ENCODE results near the gene LRMDA.
"Not testable (repeated sequence)": the region's sequence is repeated elsewhere in the genome, so short reads cannot be mapped to it uniquely, and the experiment has no call there.

Gene LRMDA

DNA sequence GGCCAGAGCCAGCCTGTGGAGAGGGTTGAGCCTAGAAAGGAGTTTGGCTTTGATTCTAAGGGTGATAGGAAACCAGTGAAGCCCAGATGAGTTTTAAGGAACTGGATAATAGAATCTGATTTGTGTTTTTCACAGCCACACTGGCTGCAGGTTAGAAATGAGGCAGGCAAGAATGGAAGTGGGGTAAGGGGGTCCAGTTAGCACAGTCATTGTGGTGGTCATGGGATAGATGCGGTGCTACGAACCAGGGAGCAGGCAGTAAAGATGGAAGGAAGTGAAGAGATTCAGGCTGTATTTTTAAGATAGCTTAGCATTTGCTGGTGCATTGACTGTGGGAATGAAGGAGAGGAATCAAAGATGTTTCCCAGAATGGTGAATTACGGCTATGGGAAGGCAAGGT lies 322.2 kb downstream of the LRMDA start:
- in situ Hi-C loops (cut with MboI; ENCODE audit: low sequenced_read_pairs) = no loop called here

DNA sequence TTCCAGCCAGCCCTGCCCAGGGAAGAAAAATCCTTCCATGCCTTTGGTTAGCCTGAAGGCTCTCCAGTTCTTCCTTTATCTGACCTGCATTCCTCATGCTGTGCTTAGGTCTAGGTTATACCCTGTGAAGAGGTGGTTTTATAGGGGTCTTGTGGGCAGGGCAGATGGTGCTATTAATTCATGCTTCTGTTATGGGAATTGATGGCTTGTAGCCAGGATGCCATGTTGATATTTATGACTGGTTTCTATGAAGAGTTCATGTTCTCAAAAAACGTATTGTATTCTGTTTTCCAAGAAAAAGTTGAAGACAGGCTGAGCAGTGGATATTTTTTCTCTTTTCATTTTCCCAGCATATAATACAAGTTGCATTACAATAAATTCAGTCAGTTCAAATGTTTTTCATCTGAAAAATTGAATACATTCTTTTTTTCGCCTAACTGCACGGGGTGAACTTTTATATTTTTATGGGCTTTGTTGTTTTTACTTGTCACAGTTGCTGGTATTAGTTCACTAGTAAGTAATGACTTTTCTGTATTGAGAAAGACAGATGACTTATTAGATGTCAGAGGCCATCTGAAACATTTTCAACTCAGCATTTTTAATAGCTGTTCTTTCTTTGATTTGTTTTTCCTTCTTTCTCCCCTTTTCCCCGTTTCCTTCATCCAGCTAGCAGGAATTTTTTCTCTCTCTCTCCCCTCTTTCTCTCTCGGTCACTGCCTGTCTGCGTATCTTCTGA lies 322.8 kb downstream of the LRMDA start:
- in situ Hi-C loops (cut with MboI; ENCODE audit: low sequenced_read_pairs) = no loop called here

- in situ Hi-C loops (cut with MboI; ENCODE audit: low sequenced_read_pairs) = no loop called here
Observed at GRCh38 chr10:75755528-75755927, 324.1 kb downstream of the LRMDA start.

DNA sequence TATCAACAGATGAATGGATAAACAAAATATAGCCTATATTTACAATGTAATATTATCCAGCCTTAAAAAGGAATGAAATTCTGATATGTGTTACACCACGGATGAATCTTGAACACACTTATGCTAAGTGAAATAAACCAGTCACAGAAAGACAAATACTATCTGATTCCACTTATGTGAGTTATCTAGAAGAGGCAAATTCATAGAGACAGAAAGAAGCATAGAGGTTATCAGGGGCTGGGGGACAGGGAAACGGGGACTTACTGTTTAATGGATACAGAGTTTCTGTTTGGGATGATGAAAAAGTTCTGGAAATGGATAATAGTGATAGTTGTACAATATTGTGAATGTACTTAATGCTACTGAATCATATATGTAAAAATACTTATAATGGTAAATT lies 329.9 kb downstream of the LRMDA start:
- in situ Hi-C loops (cut with MboI; ENCODE audit: low sequenced_read_pairs) = no loop called here

GRCh38 chr10:75762431-75762802 lies 331.0 kb downstream of the LRMDA start:
- in situ Hi-C loops (cut with MboI; ENCODE audit: low sequenced_read_pairs) = no loop called here

DNA sequence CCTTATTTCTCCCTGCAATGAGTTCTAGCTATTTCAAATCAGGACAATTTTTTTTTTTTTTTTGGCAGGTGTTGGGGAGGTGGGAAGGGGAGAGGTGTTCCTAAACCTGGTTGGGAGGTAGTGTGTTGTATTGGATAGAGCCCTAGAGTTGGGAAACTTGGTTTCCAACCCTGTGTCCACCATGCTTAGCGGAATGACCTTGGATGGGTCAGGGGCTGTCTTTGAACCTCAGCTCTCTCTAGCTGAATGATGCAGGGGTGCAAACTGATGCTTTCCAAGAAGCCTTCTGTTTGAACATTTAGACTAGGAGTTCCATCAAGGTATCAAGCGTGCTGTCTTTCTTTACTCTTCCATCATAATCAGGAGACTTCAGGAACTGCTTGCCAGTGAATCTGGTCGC lies 332.2 kb downstream of the LRMDA start:
- in situ Hi-C loops (cut with MboI; ENCODE audit: low sequenced_read_pairs) = no loop called here

DNA sequence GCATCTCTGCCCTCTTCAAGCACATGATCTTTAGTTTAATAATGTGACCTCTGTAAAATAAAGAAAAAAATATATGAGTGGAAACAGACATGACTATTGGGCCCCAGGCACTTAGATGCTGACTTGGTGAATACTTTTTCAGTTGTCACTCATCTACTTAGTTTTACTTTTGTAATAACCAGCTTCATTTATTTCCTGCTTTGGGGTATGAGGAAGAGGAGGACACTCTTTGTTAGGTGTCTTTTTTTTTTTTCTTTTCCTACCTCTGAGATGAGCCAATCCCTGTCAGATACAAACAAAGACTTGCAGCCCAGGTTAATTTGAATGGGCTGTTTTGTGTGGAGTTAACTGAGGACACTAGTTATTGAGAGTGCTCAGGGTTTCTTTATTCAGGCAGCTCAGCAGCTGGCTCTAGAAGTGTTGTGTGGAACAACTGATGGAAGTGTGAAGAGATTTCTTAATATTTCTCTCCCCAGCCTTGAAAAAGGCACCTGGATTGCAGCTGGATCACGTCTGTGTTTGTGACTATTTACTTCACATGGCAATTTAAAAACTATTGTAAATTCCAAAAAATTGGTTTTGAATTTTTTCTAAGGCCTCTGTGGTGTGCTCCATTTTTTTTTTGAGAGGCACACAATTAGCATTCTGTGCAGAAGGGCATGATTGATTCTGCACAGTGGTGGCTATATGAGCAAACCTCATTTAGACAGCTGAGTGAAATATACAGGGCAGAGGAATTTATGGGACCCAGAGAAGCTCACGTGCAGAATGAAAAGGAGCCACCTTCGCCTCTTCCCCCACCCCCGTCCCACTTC lies 333.8 kb downstream of the LRMDA start:
- in situ Hi-C loops (cut with MboI; ENCODE audit: low sequenced_read_pairs) = no loop called here

GRCh38 chr10:75765789-75766096 lies 334.3 kb downstream of the LRMDA start:
- in situ Hi-C loops (cut with MboI; ENCODE audit: low sequenced_read_pairs) = no loop called here

- in situ Hi-C loops (cut with MboI; ENCODE audit: low sequenced_read_pairs) = no loop called here
Observed at GRCh38 chr10:75766106-75766505, 334.7 kb downstream of the LRMDA start.

- in situ Hi-C loops (cut with MboI; ENCODE audit: low sequenced_read_pairs) = not testable (repeated sequence)
Observed at GRCh38 chr10:75766752-75767151, 335.3 kb downstream of the LRMDA start.

- in situ Hi-C loops (cut with MboI; ENCODE audit: low sequenced_read_pairs) = no loop called here
Observed at GRCh38 chr10:75770626-75771081, 339.2 kb downstream of the LRMDA start.

DNA sequence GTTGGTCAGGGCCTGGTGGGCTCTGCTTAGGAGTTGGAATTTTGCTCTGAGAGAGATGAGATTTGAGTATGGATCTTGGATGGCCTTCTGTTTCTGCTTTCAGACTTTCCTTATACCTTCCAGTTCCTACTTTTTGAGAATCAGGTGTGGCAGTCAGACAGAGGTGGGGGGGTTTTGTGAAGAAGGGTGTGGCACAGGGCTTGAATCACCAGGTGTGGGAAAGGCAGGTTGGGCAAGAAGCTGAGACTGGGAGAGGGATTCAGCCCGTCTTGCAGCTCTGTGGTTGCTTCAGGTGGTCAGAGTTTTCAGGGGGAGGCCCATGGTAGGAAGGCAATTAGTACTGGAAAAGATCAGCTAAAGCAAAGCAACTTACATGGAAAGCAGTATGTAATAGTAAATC lies 340.2 kb downstream of the LRMDA start:
- in situ Hi-C loops (cut with MboI; ENCODE audit: low sequenced_read_pairs) = no loop called here

DNA sequence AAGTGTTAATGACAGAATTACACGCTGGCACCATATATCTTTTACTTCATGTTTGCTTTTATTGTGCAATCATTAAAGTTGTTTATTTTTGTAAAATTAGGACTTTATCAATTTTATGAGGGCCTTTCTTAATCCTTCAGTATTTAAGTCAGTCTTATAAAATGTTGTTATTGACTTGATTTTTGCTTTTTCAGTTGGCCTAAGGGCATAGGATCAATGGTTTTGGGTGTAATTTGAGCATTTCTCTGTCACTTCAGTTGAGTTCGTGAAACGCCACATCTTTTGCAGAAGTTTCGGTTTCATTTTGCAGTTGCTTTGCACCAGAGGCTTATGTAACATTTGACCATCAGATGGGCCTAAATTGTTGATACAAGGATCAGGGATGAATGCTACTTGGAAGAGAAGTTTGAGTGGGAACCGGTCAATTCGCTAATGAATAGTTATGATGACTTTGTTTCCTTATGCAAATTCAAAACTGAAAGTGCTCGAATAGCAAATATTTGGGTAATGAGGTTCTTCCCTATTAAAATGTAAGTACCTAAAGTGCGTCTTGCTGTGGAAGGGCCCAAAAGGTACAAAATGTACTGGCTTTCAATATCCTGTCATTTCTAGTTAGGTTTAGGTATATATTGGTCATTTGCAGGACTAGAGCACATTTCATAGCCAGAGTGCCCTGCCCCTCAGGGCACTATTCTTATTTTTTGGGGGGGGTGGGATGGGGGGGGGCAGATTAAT lies 340.9 kb downstream of the LRMDA start:
- in situ Hi-C loops (cut with MboI; ENCODE audit: low sequenced_read_pairs) = no loop called here

DNA sequence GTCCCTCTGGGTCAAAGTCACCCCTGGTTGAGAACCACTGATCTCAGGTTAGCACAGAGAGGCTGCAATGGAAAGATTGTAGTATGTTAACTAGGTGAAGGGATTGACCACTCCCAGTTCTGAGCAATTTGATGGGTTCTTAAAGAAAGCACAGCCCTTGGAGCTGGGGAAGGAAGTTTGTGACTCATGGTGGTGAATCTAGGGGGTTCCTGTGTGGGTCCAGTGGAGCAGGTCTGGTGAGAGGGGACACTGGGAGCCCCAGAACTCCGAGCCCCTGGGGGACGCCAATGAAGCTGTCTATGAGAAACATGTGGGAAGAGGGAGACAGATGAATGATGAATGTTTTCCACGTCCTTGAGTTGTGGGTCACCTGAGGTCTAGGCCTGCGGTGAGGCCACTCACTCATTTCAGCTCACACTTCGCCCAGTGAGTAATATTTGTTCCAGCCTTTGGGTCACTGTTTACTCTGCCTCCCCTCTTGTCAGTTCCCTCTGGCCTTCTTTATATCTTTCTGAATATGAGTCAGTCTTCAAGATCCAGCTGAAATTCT lies 341.9 kb downstream of the LRMDA start:
- in situ Hi-C loops (cut with MboI; ENCODE audit: low sequenced_read_pairs) = no loop called here

DNA sequence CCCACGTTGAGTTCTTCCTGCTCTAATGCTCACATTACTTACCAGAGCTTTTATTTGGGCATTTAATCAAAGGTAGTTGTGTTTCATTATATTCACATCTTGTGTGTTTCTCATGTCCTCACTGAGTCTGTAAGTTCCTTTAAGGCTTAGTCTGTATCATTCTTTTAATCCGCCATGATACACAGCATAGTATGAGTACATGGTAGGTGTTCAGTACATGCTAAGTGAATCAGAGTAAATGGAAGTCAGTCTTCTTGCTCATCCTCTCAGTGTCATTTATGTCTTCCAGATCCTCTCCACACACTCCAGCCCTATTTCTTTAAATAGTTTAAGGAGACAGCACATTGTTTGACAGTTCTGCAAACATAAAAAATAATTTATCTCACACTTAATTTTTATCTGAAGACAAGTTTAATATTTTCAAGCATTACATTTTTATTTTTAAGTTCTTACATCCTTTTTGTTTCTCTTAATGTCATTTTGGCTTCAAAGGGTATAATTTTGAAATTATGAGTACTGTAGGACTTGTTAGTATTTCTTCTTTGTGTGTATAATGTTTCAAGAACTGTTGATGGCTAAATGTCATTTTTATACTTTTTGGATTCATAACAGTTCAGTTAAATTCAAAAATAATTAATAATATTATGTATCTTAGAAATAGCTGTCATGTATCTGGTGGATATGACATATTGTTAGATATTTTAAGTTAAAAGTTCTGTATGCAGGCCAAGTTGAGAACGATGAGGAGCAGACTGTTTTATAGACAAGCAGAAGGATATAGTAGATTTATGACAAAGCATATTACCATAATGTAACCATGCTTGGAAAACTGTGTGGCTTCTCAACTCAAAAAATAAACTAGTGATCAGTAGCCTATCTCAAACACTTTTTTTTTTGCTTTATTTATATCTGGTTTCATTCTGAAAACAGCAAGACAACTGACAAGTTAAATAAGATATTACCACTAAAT lies 342.7 kb downstream of the LRMDA start:
- in situ Hi-C loops (cut with MboI; ENCODE audit: low sequenced_read_pairs) = no loop called here

DNA sequence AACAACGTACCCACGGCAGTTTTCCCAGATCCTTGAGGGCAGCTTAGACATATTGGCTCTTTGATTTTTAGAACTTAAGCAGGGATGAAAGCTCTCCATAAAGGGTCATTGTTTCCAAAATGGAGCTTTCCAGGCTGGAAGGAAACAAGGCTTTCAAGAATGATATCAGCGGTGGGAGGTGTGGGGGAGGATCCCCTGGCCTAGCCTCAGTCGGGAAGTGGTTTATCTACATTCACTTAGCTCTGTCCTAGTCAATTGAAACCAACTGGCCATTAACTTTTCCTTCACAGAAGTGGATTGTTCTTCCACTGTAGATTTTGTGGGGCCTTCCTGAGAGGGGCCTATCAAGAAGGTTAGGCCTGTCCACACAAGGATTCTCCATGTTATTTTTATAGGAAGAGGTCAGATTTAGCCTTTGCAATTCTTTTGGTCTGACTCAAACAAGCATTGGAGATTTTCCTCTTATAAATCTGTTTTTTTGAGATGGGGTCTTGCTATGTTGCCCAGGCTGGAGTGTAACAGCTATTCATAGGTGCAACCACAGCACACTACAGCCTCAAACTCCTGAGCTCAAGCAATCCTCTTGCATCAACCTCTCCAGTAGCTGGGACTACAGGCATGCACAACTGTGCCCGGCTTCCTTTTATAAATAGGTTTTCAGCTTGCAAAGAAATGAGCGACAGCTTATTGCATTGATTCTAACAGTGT lies 343.5 kb downstream of the LRMDA start:
- in situ Hi-C loops (cut with MboI; ENCODE audit: low sequenced_read_pairs) = no loop called here

DNA sequence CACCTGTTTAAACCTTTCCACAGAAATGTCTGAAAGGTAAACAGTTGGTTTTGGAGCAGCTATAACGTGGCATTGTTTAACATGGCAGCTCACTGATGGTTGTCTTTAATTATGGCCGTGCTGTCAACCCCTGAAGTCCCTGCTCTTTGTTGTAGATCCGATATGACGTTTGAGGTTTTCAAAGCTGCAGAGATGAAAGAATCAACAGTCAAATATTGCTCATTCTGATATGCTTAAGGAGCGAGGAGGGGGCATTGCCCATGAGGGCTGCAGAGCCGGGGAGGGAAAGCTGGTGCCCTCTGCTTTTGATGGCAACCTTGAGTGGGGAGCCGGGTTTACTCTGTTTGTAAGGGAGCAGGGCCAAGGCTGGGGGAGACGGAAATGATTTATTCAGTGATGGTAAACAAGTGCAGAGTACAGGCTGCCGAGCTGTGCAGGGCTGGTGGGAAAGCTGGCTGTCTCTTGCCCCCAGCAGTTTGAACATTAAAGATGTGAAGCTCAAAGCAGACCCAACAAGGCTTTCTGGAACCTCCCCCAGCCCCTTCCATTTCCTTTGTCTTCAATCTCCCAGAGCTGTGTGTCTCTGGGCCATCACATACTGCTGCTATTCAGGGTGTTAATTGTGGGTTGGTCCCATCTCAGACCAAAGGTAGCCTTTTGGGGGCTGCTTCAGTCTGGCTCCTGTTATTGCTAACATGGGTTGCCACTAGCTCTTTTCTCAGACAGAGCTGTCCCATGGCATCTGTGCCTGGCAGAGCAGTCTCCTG lies 345.5 kb downstream of the LRMDA start:
- in situ Hi-C loops (cut with MboI; ENCODE audit: low sequenced_read_pairs) = no loop called here

DNA sequence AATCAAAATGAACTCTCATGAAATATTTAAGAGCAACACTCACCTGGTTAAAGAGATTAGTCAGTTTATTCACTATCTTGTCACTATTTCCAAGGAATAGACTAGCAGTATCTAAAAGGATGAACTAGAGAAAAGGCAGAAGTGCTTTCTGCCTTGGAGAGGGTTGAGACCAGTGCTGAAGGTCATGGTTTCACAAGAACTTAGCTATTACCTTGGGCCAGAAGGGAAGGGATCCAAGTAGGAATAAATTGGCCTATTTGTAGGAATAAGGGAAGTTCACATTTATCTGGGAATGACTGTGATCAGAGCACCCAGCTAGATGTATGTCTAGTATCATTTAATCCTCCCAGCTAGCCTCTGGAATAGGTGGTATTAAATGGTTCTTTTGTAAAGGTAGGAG lies 347.2 kb downstream of the LRMDA start:
- in situ Hi-C loops (cut with MboI; ENCODE audit: low sequenced_read_pairs) = no loop called here

- in situ Hi-C loops (cut with MboI; ENCODE audit: low sequenced_read_pairs) = no loop called here
Observed at GRCh38 chr10:75779276-75779675, 347.9 kb downstream of the LRMDA start.

Data from HL-60/S4 treated with retinoic acid at 250 ng/mL for 4 days and 3 days (cell line).